NCI-H526 treated with DMSO at 0.1 percent for 48 hours (cell line): ENCODE measurements around the gene CRB2.

Experiments
- DNase-seq: peaks from one replicate; lab custom pipeline; 2025; lab: John Stamatoyannopoulos, UW

CRB2 gene

DNA sequence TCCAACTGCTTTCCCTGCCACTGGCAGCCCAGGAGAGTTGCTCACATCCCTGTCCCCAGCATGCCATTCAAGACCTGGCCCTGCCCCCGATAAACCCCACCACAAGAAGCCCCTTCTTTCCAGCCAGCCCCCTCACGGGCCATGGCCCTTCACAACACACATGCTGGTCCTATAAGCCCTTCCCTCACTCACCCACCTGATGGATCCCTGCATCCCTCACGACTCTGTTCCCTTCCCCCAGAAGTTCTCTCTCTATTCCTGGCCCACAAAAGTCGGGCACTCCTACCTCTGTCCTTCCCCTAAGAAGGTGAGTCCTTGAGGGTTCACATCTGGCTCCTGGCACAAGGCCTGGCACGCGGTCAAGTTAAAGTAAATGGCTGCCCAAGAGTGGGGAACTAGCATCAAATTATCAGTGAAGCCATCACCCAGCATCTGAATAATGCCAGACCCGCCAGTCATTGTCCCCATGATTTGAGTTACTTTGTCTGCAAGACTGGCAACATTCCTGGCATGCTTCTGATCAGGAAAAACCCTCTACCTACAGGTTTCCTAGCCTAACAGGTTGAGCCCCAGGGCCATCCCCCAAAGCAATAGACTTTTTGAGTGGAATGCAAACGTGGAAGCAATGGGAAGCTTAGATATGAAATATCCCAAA, 65.9 kb downstream of the CRB2 start:
- no peak for DNase-seq

DNA sequence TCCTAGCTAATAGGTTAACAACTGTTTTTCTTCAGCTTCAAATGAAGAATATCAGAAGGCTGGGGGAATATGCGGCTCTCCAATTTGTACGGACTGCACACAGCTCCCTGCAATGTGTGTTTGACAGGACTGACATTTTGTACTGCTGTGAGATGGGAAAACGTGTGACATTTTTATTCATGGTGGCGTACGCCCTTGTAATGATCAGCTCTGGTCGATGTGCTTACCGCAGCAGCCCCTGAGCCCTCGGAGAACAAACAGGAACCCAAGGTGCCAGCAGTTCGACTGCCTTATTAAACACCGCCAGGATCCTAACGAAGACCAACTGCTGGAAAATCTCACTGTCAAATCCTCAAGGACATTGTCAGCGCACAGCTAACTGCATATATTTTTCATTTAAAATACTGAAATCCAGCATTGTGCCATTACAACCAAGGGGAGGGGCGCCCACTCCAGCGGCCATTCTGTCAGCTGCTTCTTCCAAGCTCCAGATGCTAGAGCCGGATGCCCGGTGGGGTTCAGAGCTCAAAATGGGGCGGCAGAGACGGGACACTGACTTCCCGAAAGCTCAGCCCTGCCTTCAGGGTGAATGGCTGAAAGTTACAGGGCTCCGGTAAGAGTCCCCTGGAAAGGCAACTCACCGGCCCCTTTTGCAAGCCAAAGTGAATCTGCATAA, 66.8 kb downstream of the CRB2 start:
- DNase-seq, result no peak

DNA sequence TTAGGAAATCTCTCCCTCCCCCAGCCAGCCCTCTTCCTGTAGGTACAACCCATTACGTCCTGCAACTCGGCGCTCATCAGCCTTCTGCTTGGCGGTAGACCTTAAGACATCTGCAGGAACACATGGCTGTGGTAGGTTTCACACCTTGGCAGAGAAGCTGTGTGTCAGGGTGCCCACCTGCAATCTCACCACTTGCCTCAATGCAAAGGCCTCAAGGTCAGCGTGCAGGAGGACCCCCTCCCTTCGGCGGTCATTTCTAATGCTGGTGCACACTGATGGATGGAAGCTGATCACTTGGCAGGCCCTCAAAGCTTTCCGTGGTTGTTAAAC, 67.3 kb downstream of the CRB2 start:
- no peak for DNase-seq

DNA sequence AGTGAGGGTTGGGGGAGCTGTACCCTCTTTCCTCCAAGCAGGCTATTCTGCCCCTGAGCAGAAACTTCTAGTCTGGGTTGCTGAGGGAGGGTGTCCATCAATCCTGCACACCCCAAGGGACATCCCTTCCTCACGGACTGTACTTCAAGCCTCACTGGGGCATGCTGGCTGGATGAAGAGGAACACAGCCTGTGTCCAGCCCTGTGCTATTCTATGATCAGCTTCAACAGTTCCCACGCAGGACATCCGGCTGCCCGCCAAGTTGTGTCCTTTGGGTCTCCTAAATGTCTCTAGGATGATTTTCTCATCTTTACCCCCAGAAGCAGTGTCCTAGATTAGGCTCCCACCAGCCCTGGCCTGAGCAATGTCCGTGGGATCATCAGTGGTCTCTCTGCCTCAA, 68.1 kb downstream of the CRB2 start:
- DNase-seq, result no peak

DNA sequence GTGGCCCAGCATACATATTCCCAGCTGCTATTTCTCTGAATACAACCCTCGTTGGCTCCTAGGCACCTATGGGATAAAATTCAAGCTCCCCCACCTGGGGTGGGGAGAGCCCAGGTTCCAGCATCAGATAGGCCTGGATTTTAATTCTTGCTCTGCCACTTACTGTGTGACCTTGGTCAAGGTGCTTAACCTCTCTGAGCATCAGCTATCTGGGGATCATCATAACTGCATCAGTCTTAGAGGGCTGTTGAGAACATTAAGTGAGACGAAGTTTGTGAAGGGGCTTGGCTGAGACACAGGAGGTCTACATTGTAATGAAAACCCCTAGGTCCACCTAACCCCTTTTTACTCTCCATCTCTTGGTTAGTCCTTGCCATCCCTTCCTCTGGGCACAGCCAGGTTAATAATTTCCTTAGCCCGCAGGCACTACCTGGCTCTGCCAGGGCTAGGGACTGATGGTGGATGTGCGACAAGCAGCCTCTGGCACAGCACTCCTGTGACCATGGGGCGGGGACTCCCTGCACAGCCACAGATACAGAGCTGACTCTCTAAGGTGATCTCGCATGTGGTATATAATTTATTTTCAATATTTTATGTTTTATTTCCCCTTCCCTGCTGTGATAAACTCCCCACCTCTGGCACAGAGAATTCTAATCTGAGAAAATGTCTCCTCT, 68.7 kb downstream of the CRB2 start:
- no peak for DNase-seq

DNA sequence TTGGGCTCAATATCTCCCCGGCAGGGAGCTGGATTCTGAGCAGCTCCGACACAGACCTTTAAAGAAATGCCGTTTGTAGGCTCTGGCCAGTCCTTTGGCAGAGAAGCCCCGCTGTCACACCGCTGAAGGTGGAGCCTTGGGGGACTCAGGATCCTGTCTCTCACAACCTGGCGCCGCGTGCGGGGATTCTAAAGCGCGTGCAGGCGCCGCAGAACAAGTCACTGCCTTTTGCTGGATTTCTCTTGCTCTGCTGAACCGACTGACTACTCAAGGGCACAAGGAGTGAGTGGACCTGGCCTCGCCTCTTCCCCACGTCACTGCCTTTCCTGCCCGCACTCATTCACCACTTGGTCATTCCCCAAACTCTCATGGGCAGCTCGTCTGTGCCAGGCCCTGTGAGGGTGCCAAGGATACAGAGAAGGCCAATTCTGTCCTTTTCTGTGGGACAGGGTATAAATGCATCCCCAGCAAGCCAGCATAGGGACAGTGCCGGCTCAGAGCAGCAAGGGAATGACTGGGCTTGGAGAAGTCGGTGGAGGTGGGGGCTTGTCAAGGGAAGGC, 69.3 kb downstream of the CRB2 start:
- no peak for DNase-seq

DNA sequence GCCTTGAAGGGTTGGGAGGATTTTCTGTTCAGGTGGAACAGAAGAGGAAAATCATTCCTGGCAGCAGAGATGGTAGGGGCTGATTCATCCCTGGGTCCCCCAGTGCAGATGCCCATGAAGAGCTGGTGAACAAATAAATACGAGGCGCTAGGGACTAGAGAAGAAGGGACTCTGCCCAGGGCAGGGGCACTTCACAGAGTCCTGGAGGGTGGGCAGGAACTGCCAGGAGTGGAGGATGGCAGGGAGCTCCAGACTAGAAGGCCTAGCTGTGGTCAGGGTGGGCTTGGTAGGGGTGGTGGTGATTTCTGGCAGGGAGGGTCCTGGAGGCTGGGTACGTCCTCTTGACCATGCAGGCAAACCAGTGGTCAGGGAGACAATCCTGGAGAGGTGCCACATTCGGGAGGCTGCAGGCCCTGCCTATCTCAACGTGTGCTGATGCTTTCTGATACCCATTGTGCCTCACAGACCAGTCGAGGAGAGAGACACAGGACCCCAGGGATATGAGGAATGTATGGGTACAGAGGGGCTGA, 69.9 kb downstream of the CRB2 start:
- DNase-seq, result no peak

DNA sequence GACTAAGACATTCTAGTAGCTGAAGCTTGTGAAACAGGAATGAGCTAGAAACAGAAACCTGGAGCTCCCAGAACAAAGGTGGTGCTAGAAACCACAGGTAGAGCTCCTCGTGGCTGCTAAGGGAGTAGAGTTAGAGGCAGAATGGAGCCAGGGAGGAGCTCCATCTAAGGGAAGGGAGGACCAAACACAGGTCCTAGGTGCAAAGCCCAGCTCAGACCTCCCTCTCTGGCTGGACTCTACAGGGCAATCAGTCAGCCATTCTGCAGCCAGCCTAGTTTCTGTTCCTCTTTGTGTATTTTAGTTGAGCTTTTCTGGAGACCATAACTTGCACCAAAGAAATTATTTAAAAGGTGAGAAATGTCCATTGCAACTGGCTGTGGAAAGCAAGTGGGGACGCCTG, 70.4 kb downstream of the CRB2 start:
- DNase-seq, result no peak
